NCI-H1105 (cell line): ENCODE measurements around the gene MGAT1.

ENCODE experiments used
- DNase-seq: peaks from one replicate; lab custom pipeline; 2025; lab: John Stamatoyannopoulos, UW

Gene MGAT1

GRCh38 chr5:180823940-180824629 is 21.5 kb upstream of the MGAT1 start:
- DNase-seq: no peak

GRCh38 chr5:180823346-180823745 is 20.7 kb upstream of the MGAT1 start:
- no peak for DNase-seq

GRCh38 chr5:180821538-180821937 is 18.9 kb upstream of the MGAT1 start:
- DNase-seq: no peak

- no peak for DNase-seq
Measured at GRCh38 chr5:180820788-180821321, 18.2 kb upstream of the MGAT1 start.

- no peak for DNase-seq
Measured at GRCh38 chr5:180818677-180819341, 16.2 kb upstream of the MGAT1 start.

- DNase-seq: no peak
Measured at GRCh38 chr5:180817893-180818674, 15.5 kb upstream of the MGAT1 start.

- no peak for DNase-seq
Measured at GRCh38 chr5:180816608-180817534, 14.3 kb upstream of the MGAT1 start.

- no peak for DNase-seq
Measured at GRCh38 chr5:180815293-180815917, 12.8 kb upstream of the MGAT1 start.

- no peak for DNase-seq
Measured at GRCh38 chr5:180813420-180813819, 10.8 kb upstream of the MGAT1 start.

- DNase-seq: no peak
Measured at GRCh38 chr5:180811623-180812124, 9.1 kb upstream of the MGAT1 start.

- no peak for DNase-seq
Measured at GRCh38 chr5:180810959-180811622, 8.5 kb upstream of the MGAT1 start.

- DNase-seq: peak; percentile 78
Measured at GRCh38 chr5:180810210-180810958, 7.8 kb upstream of the MGAT1 start.

GRCh38 chr5:180809403-180810209 is 7.0 kb upstream of the MGAT1 start:
- peak; percentile 75 for DNase-seq

- DNase-seq: no peak
Measured at GRCh38 chr5:180808461-180809000, 5.9 kb upstream of the MGAT1 start.

- no peak for DNase-seq
Measured at GRCh38 chr5:180807654-180808414, 5.2 kb upstream of the MGAT1 start.

- DNase-seq: no peak
Measured at GRCh38 chr5:180807046-180807445, 4.4 kb upstream of the MGAT1 start.

- DNase-seq: no peak
Measured at GRCh38 chr5:180806351-180807011, 3.9 kb upstream of the MGAT1 start.
